HG03520 (cell line): ENCODE measurements around the gene HHAT.

Experiments used
- ATAC-seq: cut with Tn5 transposase; IDR thresholded peaks from one replicate; pipeline ENCODE4 v1.9.1; 2021; ENCODE audit warnings: mild to moderate bottlenecking, moderate library complexity; ENCODE audit not compliant: unreplicated experiment

Gene HHAT

DNA sequence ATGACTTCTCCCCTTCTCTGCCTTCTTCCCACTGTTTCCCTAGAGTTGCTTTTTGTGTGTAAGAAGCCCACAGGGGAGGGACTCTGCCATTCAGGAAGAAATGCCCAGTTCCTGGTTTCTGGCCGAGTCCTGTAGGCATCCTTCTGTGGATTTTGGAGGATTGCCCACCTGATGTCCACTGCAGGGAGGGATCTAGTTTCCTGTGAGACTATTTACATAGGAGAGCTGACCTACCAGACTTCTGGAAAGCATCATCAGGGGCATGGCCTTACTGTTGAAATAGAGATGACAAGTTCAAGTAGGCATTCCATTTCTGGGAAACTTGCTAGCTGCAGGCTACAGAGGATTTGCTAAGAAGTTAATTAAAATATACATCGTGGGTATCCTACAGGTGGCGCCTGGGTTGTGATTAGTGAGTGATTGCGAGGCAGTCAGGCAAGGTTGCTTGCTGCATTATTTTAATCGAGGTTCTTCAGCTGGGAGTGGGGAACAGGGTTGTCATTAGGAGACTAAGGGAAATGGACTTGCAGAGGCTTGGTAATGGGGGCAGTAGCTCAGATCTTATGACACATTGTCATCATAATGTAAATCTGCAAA is 148.7 kb downstream of the HHAT start:
- no peak for ATAC-seq

DNA sequence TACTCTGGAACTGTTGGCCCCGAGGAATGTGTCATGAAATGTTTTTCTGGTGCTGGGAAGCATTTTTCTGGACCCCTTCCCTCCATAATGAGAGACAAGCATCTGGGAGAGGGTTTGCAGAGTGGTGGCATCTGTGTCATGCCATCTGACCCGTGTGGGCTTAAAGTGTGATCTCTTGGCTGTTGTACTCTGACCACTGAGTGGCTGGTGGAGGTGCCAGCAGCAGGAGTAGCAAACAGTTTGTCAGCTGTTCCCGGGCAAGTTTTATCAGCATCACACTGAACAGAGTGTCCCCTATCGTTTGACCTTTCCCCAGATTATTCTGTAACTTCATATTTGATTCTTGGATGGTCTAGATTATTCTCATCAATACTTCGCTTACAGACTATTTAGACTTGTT is 150.1 kb downstream of the HHAT start:
- ATAC-seq = no peak

DNA sequence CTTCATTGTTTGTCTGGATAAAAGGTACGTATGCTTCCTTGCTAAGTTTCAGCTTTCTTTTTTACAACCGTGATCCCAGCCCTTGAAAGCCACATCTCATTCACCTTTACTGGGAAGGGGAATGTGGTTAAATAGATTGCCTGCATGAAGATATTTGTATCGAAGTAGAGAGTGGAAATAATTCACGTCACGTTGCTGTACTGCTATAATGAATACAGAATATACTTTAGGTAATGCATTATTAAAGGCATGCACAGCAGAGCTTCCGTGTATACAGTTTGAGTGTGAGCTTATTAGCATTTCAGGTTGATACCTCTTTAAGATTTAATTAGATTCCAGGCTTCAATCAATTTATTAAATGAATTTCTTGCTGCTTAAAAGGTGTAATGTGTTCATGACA is 153.8 kb downstream of the HHAT start:
- no peak for ATAC-seq

DNA sequence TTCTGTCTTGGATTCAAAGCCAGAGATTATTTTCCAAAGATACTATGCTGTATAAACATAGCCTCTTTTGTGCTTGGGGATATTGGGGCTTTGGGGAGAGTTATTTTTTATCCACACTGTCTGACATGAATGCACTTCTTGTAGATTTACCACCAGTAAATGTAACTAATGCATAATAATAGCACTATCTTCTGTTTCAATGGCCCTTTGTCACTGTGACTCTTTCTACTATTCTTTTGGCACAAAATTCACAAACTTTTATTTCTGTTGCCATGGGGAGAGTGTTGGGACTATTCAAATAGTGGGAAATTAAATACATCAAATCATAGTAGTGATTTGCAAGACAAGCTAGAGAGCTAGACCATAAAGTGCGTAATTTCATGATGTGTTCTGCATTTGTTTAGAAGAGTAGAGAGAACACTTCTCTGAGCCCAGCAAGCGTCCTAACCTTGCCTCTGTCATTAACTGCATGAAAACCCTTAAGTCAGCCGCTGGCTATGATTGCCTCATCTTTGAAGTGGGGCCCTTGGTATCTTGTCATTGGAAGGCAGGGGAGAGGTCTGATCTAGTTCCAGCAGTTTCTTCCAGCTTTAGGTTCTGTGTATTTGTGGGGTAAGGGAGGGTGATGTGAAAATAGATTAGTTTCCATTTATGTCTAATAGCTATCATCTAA is 154.4 kb downstream of the HHAT start:
- no peak for ATAC-seq

DNA sequence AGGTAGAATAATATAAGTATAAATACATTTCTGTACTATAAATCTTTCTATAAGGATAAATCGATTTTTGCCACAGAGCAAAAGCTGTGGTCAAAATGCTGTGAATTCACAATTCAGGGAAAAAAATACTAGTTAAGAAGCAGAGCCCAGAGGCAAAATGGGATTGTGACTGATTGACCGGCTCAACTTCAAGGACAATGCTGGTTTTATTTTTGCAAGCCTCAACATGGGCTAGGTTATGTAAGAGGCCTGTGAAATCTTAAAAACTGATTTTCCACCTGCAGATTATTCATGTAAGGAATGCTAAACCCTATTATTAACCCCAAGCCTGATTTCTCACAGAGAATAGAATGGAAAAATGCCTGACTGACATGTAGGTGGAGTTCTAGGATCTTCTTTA is 155.1 kb downstream of the HHAT start:
- no peak for ATAC-seq

DNA sequence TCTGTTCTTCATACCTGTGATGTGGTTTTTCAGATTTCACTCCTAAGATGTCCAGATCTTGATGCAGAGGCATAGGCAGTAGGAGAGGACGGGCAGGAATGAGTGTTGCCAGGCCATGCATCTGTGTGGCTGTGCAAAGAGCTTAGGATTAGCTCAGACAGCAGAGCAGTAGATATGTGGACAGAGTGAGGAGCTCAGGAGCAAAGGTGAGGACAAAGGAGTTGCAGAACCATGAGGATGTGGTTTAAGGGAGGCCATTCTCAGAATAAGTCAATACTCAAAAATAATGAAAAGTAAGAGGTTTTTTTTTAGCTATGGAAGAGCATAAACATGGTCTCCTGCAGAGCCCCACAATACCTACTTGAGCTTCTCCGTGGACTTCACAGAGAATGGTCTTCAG is 158.3 kb downstream of the HHAT start:
- no peak for ATAC-seq

DNA sequence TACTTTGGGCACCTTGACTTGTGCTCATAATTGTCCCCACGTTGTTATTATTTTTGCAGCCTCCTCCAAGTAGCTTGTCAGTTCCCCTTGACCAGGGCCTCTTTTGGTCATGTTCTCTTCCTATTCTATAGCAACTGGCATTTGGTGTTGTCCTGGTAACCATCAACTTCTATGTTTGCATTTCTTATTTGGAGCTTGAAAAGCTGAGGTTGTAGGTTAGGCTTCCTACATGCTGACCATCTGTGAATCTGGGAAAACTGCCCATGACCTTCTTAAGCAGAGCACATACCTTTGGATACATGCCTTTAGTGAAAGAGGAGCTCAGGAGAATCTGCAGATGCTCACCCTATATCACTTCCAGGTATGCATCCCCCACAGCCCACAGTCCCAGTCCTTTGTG is 160.8 kb downstream of the HHAT start:
- ATAC-seq = no peak

DNA sequence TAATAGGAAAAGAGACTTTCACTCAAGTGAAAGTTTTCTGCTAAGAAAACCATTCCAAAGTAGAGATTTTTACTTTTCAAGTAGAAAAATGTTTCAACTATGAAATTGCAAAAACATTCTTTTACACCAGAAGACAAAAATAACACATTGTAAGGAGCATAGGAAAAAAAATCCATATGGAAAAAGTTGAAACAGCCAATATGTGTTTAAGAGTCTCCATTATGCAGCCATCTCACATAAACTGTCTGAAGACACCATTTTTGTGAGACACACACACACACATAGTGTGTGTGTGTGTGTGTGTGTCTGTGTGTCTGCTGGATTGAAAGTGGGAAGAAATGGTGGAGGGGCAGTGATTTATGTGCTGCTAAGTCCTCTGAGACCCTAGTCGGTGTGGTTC is 162.1 kb downstream of the HHAT start:
- no peak for ATAC-seq

DNA sequence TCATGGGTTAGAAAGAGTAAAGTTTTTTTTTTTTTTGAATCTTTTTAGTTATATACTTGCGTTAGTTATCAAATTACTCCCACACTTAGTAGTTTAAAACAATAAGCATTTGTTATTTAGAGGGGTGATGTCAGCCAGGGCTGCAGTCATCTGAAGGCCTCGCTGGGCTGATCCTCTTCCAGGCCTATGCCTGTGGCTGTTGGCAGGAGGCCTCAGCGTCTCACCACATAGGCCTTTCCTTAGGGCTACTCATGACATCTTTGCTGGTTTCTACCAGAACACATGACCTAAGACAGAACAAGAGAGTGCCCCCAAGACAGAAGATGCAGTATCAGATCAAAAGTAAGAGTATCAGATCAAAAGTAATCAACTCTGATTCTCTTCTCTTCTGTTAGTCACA is 167.4 kb downstream of the HHAT start:
- ATAC-seq = no peak

DNA sequence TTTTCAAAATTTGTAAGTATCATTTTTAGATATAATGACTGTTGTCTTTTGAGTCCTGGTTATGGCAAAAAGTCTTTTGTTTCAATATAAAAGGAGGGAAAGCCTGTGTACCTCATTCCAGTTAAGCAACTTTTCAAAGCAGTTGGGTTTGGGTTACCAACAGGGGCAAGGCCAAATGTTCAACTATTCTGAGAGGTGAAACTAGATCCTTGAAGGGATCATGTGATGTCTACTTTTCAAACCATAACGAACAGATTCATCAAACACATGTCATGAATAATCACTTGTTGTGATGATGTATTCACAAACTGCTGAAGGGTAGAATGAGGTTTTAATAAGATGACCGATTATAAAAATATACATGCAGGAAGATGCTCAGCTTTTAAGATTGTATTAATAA is 171.3 kb downstream of the HHAT start:
- no peak for ATAC-seq

DNA sequence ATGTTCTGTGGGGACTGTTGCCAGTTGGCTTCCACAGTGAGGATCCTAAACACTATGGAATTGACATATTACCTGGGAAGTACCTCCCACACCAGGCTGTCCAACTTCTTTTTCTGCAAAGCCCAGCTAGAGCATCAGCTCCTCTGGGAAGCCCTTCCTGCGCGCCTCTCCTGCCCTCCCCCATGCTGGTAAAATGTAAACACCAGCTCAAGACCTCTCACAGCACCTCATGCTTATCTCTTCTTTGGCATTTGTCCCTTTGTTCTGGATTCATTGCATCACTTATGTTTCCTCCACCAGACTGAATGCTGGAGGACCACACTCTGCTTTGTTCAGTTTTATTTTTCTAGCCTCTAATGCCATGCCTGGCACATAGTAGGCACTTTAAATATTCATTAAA is 172.1 kb downstream of the HHAT start:
- ATAC-seq = no peak

DNA sequence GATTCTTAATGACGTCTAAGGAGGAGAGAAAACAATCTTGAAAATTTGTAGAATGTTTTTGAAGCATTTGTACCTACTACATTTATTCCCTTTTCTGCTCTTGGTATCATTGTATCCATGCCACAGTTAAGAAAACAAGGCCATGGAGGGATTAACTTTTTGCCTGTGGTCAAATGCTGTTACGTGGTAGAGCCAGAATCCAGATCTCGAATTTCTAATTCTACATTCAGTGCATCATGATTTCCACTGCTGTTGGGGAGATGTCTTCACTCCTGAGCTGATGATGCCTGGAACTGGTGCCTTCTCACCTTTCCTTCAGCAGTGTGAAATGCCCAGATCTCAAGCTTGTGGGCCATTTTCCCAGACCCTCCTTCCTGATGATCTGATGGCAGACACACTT is 175.6 kb downstream of the HHAT start:
- no peak for ATAC-seq

DNA sequence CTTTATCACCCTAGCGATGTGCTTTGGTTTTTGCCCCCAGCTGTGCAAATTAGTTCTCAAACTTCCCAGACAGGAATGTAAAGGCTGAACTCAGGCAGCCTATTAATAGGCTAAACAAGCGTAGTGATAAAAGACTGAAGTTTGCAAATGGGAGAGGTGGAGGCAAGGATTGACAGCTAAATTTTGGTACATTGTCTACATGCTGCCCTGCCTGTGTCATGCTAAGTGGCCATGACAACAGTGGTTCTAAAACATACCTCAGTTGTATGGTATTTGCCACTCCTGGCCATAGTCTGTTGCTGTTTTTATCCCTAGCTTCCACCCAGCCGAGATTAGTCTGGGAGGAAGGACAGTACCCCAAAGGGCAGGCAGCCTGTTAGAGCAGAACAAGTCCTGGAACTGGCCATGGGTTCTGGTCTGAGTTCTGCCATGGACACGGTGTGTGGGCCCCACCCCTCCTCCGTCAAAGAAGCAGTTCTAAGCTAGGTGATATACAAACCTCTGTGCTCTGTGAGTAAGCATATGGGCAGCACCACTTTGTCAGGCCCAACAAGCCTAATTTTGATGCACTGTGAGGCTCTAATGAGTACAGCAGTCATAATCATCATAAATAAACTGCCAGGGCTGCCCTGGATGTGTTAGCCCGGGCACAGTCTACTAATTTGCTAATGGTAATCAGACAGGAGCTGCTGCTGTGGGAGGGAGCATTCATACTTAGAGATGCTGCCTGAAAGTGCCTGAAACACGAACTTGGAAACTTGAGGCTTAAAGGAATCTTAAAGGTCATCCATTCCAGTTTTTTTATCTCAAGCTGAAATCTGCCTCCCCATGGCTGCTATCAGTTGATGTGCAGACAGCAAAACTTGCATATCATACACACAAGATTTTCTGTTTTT is 177.1 kb downstream of the HHAT start:
- ATAC-seq = no peak

DNA sequence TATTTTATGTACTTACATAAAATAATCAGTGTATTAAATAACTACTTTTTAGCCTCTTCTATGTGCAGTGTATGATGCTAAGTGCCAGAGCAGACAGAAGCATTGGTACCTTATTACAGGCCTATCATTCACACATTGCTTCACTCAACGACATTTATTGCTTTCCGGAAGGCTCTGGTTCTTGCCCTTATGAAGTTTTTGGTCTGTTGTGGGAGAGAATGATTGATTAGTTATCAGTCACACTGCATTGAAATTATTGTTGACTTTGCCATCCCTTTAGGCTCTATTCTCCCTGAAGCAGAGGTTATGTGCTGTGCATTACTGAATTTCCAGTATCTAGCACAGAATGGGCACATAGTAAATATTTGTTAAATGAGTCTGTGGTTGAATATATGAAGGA is 178.0 kb downstream of the HHAT start:
- no peak for ATAC-seq

DNA sequence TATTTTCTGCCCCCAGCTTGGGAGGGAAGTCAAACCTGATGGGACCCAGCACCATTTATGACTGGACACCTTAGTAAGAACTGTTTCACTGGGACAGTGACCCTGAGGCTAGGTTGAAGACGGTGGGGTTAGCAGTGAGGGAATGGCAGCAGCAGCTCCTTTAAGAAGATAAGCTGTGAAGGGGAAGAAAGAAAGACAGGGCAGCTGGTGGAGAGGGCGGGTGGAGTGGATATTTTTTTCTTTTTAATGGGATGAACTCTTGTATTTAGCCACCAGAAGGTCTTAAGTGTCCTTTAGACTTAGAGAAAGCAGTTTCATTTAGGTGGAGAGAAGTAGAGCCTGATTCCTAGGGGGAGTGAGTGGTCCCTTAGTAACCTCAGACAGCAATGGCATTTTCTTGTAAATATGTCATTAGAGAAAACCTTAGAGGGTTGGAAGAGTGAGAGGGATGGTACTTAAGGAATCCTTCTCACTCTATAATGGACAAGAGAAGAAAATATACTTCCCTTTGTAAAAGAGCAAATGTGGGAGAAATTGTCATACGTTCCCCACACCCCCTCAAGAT is 187.5 kb downstream of the HHAT start:
- no peak for ATAC-seq

DNA sequence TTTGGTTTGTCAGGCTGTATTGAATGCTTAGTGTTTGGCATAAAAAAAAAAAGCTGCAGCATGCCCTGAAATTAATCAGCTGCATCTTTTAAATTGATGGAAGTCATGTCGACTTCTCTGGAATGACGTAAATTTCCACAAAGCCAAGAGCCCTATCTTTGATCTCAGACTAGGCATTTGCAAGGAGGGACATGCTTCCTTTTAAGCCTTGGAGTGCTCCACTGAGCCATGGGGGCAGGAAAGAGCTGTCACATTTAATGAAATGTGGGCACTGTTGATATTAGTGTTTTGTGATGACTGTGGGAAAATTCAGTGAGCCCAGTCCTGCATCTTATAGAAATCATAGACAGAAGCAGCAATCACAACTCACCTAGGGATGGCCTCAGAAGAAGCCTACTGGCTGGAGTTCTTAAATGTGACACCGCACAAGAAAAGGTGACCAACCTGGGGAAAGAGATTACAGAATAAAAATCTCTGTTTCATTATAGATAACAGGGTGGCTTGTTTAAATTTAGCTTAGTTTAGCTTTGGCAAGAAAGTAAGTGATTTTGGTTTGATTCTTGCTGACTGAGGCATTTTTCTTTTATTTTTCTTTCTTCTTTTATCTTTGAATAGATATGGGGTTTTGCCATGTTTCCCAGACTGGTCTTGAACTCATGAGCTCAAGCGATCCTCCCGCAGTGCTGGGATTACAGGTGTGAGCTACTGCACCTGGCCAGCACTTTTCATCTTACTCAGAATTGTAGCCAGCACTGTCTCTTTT is 188.2 kb downstream of the HHAT start:
- ATAC-seq = no peak

DNA sequence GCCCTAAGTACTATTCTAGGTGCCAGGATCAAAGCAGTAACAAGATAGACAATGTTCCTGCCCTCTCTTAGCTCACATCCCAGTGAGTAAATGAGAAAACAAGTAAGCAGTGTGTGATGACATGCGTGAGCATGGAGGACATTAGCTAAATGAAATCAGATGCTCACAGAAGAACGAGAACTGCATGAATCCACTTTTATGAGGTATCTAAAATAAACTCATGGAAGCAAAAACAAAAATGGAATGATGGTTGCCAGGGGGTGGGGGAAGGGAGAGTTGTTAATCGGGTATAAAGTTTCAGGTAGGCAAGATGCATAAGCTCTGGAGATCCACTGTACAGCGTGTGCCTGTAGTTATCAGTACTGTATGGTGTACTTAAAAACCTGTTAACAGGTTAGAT is 195.1 kb downstream of the HHAT start:
- ATAC-seq = no peak

DNA sequence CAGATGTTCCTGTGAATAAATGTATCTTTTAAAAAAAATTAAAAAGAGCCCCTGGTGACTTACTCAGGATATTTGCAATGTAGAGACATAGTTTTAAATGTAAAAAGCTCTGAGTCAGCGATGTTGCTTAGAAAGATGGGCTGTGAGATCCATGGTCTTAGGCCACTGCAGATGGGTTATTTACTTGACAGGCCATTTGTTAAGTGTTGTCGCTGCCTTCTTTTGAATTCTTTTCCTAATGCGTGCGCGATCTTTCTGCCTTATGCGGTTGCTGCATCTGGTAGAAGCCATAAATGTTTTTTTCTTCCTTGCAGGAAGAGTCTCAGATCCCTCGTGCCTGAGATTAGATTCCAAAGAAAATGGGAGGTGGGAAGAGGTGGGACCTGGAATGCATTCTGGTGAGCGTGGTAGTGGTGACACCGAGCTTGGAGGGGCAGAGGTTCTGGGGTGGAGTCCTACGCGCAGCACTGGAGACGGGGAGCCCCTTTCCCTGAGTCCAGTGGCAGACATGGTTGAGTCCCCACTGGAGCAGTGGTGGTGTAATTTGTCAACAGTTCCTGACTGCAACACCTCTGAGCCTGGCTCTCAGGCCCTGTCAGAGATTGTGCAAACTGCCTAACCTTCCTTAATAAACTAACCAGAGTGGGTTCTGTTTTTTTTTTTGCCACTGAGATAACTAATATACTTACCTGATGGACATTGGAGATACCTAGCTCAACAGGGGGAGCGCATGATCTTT is 197.2 kb downstream of the HHAT start:
- ATAC-seq = no peak

DNA sequence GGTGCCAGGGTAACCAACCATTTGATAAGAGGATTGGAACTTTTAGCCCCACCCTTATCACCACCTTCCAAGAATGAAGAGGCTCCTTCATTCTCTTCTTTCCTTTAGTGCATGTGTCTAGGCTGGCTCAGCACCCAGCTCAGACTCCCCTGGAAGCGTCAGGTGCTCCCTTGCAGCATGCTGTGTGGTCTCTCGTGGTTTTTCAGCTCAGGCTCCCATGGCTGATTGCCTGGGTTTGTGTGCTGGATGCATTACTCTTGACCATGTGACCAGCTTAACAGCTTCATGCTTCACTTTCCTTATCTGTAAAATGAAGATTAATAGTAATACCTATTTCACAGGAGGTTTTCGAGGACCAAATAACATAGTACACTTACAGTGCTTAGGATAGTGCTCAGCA is 198.4 kb downstream of the HHAT start:
- ATAC-seq = no peak

DNA sequence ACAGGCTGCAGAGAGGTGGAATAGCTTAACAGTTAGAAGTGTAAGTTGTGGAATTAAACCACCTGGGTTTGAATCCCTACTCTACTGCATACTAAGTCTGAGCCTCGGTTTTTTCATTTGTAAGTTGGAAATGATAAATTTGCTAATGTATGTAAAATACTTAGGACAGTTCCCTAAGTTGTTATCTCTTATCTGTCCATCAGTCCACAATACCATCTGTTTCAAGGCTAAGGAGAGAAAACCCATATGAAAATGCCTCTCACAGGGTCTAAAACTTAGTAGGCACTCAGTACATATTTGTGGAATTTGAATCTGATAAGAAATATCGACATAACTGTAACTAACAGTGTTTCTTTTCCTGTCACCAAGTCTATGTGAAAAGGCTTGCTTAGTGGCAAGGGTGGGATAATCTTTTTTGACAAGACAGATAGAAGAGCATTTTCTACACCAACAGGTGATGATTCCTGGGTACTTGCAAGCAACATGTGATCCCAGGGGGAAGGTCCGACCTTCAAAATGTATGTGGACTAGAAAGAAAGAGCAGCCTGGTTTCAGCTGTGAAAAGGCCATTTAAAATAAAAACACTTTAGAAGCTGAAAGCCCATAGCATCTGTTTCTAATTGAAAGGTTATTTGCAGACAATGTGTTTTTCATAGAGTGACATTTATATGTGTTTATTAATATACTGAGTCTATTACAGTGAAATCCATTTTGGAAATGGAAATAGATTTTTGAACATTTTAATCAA is 202.9 kb downstream of the HHAT start:
- ATAC-seq = no peak
